Activated T-cell treated with anti-CD3 and anti-CD28 coated beads, Interleukin-2, amount 50 U/mL, for 1 hour (primary cell): Measurements from ENCODE around the gene DPP6.

Source experiments
- DNase-seq: peaks from one replicate; pipeline ENCODE4 v3.0.0-alpha.2; 2020

Gene DPP6

DNA sequence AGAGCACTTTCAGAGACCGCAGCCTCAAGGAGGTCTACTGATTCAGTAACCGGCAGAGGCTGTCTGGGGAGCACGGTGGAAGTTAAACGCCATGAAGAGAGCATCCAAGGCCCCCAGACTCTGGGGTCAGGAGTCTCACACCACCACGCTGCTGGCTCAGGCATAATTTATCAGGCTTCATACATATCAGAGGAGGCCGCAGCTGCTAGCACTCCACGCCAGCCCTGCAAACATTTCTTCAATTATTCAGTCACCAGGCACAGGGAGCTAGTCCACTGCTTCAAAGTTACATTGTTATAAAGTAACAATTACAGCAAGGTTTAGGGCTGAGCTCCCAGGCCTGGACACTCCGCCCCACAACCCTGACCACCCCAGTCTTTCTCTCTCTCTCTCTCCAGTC, 852.9 kb downstream of the DPP6 start:
- no peak for DNase-seq

DNA sequence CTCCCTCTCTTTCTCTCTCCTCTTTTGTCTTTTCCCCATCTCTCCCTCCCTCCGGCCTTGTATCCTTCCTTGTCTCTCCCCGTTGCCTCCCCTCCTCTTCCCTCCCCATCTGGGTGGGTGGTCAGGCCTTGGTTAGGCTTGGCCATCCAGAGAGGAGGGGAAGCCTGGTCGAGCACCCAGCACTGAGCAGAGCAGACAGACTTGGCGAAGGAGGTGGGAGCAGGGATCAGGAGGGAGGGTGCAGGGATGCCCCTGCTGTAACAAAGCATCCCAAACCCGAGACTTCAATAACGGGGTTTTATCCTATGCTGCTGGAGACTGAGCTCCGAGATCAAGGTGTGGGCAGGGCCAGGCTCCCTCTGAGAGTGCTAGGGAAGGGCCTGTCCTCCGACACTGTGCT, 853.4 kb downstream of the DPP6 start:
- no peak for DNase-seq

DNA sequence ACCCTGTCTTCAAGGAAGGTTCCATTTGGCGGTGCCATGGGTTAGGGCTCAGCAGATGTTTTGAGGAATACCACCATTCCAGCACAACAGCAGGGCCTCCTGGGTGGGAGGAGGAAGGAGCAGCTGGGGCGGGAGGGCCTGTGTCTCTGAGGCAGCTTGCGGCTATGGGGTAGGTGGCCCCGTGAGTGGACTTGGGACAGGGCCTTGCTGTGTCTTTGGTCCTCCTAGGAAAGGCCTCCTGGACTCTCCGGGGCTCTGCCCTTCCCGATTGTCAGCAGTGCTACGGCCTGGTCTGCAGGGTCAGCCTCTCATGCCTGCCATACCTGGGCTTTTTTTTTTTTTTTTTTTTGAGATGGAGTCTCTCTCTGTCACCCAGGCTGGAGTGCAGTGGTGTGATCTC, 854.0 kb downstream of the DPP6 start:
- DNase-seq = no peak

DNA sequence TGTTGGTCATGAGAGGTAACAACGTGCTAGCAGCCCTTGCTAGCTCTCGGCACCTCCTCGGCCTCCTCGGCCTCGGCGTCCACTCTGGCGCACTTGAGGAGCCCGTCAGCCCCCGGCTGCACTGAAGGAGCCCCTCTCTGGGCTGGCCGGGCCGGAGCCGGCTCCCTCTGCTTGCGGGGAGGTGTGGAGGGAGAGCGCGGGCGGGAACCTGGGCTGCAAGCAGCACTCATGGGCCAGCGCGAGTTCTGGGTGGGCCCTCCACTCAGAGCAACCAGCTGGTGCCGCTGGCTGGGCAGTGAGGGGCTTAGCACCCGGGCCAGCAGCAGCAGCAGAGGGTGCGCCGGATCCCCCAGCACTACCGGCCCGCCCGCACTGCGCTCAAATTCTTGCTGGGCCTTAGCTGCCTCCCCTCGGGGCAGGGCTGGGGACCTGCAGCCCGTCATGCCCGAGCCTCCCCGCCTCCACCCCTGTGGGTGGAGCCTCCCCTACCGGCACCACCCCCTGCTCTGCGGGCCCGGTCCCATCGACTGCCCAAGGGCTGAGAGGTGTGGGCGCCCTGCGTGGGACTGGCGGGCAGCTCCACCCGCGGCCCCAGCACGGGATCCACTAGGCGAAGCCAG, 854.6 kb downstream of the DPP6 start:
- no peak for DNase-seq

DNA sequence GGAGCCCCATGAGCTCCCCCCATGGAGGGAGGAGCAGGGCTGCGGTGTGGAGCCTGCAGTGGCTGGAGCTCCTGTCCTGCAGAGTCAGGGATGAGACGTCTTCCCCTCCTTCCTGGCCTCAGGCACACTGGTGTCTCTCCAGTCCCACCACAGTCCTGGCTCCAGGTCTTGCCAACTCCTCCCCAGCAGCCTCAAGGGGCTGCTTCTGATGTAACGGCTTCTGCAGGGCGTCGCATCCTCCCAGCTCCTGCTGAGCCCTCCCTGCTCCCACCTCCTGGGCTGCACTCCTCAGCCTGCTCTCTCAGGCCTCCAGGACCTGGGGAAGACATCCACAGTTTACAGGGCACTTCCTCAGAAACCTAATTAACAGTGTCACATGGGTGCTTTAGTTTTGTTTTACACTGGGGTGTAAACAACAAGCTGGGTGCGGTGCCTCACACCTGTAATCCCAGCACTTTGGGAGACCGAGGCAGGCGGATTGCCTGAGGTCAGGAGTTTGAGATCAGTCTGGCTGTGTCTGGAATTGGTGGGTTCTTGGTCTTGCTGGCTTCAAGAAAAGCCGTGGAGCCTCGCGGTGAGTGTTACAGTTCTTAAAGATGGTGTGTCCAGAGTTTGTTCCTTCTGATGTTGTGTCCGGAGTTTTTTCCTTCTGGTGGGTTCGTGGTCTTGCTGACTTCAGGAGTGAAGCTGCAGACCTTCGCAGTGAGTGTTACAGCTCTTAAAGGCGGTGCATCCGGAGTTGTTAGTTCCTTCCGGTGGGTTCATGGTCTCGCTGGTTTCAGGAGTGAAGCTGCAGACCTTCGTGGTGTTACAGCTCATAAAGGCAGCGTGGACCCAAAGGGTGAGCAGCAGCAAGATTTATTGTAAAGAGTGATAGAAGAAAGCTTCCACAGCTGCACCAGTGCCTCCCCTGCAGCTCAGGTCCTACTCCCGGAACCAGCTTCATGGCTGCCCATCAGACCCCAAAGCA, 855.7 kb downstream of the DPP6 start:
- no peak for DNase-seq

DNA sequence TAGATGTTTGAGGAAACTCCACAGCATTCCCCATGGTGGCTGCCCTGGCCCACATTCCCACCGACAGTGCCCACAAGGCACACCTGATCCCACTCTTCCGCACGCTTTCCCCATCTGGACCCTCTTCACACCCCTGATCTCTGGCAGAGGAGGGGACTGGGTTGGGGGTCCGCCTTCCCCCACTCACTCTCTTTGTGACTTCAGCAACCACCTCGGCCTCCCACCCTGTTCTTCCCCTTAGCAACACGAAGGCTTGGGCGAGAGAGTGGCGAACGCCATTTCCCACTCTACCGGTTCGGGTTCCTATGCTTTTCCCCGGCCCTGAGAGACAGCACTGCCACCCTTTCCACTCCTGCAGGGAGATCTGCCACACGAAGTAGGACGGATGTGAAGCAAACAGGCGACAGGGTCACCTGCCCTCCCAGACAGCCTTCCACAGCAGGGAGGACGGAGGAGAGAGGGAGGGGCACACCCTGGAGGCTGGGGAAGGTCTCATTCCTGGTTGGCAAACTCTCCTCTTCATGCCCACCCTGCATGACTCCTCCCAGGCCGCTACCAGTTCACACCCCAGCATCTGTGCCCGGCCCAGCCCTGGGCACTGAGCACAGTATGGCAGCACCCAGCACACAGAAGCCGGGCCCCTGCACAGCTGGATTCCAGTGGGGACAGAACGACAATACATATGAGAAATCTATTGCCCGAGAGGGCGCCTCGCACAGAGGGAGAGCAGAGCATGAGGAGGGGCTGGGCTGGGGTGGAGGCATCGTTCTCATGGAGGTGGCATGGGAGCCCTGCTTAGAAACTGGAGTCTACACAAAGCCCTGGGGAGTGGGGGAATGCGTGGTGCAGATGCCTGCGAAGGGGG, 857.3 kb downstream of the DPP6 start:
- no peak for DNase-seq

DNA sequence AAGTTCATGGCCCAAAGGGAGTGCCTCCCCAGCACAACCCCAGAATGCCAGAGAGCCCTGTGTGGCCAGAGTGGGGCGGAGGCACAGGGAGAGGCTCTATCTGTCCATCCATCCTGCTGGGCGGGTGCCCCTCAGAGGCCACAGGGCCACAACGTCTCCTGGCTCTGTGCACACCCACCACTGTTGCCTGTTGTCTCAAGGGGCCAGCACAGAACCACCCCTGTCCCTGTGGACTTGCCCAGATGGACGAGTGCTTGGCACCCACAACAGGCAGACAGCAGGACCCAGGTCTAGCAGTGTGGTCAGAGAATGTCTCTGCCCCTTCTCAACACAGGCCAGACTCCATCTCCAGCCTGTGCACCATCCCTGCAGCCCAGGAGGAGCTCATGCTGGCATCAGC, 857.9 kb downstream of the DPP6 start:
- no peak for DNase-seq

DNA sequence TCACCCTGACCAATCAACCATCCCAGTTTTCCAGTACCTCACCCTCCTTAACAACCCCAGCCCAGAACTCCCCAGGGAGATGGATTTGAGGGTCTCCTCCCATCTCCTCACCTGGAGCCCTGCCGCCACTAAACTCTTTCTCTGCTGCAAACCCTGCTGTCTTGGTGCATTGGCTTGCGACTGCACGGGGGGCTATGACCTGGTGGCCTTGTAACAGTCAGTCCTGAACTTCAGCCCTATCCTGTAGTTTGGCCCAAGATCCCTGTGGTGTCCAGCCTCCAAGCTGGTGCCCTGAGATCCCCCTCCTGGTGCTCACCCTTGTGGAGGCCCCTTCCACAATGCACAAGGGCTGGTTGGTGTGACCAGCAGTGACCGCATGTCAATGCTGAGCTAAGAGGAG, 858.8 kb downstream of the DPP6 start:
- no peak for DNase-seq

DNA sequence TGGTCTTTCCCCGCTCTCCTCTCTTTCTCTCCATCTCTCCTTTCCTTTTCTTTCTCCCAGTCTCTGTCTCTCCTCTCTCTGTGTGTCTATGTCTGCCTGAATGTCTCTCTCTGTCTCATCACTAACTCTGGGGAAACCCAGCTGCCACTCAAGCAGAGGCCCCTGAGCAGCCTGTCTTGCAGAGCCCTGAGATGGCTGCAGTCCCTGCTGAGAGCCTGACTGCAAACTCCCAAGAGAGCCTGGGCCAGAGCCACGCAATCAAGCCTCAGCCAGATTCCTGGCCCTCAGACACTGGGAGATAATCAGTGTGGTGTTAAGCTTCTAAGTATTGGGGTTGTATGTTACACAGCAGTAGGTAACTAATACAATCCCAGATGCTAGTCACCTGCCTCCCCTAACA, 859.2 kb downstream of the DPP6 start:
- DNase-seq = no peak

DNA sequence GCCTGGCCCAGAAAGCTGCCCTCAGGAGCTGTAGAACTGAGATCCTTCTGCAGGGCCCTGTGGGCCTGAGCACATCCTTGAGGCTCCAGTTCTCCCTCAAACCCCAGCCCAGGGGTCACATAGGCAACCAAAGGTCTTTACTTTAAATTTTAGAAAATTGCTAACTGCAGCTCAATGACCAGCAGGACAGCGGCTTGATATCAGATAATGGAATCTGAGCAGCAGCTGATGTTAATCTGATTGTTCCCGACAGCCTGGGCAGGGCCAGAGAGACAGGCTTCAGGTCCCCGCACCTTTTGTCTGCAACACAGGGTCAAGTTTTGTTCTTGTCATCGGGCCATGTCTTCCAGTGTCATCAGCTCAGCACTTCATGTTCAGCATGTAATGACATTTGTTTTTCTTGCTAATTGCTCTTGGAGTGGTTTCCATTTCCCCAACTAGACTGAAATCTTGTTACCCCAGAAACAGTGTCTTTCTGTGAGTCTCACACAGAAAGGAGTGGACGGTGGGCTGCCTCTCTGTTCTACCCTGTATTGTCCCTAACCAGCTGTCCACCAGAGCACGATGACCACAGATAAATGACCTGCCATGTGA, 859.8 kb downstream of the DPP6 start:
- no peak for DNase-seq

DNA sequence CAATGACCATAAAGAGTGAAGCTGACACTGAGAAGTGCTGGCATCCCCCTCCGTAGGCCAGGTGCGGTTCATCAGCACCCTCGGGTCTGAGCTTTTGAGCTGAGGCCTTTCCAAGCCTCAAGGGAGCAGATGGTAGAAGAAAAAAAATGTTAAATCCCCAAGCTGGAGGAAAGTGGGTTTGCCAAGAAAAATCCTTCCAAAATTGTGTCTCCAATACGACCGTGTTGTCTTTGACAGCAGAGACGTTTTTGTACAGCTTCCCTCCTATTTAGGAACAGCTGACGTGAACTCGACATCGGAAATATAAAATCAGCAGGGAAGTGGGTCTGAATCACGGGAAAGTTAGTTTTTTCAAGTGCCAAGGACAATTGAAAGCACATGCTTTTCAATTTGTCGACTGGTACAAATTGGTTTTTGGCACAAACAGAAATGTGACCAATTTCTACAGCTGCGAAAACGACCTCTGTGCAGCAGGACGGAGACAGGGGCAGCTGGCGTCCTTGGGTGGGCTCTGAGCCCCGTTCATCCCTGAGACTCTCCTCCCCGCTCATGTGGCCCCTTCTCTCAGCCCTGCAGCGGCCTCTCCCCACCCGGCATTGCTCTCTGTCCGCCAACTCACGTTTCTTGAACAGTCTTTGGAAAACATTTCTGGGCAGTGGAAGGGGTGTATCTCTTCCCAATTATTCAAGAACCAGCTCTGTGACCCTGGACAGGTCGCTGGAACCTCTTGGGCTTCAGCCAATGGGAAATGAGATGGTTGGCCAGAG, 860.9 kb downstream of the DPP6 start:
- DNase-seq = no peak

DNA sequence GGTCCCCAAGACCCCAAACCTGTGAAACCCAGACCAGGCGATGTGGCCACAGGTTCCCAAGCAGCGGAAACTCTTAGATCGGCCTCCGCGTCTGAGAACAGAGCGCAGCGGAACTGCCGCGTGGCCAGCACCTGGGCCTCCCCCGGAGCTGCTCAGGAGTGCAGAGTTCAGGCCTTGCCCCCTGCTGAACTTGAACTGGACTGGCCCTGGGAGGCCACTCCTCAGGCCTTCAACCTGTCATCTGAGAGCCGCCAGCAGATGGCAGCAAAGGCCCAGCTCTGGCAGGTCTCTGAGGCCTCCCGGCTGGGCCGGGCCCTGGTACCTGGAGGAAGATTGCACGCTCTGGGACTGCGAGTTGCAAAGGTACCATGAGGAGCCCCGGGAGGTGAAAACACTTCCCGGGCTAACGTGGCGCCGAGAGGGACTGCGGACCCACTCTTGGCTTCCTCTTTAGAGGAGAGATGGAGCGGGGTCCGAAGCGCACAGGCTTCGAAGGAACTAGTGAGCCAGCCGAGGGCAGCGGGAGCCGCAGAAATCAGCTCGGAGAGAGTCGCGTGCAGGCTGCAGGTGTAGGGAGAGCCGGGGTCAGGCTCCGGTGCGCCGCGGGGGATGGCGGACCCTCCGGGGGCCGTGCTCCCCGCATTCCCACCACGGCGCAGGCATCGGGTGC, 861.6 kb downstream of the DPP6 start:
- DNase-seq = peak; percentile 93

DNA sequence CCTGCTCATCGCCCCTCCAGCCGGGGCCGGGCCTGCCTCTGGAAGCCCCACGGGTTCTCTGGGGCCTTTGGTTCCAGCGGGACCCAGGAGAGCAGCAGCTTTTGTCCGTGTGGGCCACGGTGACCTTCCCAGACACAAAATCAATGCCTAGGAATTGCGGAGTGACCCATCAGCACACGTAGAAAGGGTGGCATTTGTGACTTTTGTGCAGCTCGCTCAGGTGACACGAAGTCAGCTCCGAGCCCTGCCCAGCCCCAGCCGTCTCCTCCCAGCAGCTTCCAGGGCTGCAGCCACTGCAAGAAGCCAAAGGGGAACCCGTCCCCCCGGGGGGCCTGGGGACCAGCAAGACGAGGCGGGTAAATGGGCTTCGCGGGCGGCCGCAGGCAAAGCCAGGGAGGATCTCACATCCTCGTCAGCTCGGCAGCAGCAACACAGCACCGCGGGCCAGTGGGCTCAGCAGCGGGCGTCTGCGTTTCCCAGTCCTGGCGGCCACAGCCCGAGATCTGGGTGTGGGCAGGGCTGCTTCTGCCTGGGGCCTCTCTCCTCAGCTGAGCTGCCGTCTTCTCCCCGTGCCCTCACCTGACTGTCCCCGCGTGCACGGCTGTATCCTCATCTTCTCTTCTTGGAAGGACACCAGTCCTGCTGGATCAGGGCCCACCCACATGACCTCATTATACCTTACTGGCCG, 862.3 kb downstream of the DPP6 start:
- no peak for DNase-seq

DNA sequence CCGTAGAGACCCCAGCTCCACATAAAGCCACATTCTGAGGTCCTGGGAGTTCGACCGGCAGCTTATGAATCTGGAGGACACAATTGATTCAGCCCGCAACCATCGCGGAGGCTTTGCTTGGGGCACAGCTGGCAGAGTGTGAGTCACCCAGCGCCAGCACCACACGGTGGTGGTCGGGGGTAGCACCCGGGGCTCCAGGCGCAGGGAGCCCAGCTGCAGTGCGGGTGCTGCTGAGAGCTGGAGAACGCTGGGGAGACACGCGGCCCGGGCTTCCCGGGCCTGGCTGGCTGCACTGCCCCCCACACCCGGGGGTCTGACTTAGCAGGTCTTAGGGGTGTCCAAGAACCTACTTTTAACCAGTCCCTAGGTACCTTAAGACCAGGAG, 862.8 kb downstream of the DPP6 start:
- DNase-seq = no peak

DNA sequence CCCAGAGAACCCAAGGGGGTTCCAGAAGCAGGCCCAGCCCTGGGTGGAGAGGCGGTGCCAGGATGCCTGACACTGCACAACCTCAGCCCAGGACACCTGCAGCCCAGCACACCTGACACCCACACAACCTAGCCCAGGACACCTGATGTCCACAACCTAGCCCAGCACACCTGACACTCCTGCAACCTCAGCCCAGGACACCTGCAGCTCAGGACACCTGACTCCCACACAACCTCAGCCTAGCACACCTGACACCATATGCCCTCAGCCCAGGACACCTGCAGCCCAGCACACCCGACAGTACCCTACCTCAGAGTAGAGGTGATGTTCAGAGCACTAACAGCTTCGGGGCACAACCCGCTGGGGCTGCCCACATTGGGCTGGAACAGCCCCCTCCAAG, 863.4 kb downstream of the DPP6 start:
- no peak for DNase-seq

DNA sequence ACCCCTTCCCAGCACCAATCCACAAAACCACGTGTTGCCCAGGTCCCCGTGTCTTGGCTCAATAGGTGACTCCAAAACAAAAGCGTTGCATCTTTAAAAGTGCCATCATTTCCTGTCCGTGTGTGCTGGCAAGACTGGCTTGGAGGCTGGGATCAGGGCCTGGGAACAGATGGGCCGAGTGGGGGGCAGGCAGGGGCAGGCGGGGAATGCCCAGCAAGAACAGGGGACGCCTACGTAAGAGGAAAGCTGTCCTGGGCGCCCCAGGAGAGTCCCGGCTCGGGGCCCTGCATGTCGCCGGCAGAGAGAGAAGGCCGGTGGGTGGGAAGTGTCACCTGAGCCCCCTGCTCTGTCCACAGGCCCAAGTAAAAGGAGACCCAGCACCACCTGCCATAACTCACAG, 864.2 kb downstream of the DPP6 start:
- no peak for DNase-seq

DNA sequence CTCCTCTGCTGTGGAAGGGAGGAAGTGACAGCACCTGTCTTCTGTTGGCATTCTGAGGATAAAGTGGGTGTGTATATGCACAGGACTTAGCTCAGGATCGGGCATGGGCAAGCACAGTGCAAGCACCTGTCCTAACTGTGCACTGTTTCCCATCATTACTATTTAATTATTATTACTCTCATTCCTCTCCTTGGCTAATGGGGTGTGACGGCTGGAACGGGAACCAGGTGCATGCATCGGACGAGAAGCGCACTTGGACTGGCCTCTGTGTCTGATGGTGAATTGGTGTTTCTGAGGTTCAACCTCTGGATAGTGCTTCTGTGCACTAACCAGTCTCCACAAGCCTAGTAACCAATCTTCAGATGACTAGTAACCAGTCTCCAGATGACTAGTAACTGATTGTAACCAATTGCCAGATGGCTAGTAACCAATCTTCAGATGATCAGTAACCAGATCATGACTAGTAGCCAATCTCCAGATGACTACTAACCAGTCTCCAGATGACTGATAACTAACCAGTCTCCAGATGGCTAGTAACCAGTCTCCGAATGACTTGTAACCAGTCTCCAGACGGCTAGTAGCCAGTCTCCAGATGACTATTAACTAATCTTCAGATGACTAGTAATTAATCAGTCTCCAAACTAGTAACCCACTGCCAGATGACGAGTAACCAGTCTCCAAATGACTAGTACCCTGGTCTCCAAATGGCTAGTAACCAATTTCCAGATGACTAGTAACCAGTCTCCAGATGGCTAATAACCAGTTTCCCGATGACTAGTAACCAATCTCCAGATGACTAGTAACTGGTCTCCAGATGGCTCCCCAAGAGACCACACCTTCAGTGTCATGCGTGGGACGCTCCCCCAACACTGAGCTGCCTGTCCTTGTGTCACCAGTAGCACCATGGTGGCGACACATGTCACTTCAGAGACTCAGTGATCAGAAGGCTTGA, 864.9 kb downstream of the DPP6 start:
- DNase-seq = no peak

DNA sequence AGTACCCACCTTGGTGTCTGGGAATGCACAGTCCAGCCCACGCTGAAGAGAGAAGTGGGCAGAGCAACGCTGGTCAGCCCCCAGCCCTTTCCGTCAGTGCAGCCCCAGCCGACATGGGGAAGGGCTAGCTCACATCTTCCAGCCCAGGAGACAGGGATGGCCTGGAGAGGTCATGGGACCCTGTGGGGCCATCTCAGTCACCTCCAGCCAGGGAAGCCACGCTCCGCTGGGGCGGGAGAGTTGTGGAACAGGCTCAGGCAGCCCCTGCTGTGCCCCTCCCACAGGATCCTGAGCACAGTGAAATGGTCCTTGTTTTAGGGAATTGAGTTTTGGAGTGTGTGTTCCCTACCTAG, 865.6 kb downstream of the DPP6 start:
- DNase-seq = no peak

DNA sequence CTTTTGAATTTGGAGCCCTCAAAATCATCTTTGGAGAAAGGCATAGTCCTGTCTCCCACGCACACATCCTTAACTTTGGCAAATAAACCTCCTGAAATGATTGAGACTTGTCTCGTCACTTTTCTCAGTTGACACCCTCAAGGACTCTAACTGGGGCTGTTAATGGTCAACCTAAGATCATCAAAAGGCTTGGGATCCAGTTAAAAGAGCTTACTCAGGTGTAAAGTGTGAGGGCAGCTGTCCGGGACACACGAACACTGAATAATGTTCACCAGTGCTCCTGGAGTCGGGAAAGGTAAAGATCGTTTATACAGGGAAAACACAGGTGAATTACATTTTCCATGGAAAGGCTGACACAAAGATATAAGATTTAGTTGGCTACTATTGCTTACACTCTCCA, 866.1 kb downstream of the DPP6 start:
- DNase-seq = no peak

DNA sequence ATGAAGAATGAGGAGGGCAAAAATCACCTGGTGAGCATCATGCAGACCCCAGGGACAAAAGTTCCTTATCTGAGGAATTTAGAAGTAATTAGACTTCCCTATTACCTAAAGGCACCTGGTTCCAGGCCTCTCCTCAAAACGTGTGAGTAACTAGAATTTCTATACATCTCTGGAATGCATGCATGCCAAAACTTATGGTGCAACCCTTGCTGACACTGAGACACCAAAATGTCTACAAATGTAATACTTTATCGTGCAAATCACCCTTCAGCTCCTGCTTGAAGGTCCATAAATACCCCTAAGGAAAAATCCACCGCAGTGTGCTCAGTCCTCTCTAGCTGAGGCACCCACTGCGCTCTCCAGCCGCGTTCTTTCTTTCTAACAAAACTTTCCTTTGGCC, 866.5 kb downstream of the DPP6 start:
- no peak for DNase-seq
